Natural killer cell (primary cell): ENCODE data around the gene MYOM1. TPM values are rescaled to one million over a fixed set of nuclear protein-coding genes. Genes with fewer than 3 reads are reported as not detected.

Source experiments
- ATAC-seq, 3 donors: fragments of 150-1000 bp in 2 of 3; fragments of 200-7000 bp in 1 of 3; cut with Tn5 transposase; 1 replicate in 1 of 3; 2 replicates in 2 of 3; pipeline ENCODE4 v1.10.0; 2021; ENCODE audit warnings: mild to moderate bottlenecking in 2 of 3, moderate library complexity in 2 of 3
- DNase-seq, 2 donors: peaks; one replicate each; pipeline versions ENCODE4 v3.0.0 to v3.0.0-alpha.2; 2013 to 2021; ENCODE audit warnings: mixed read lengths in 1 of 2
- H3K27ac ChIP-seq: one replicate; pipeline ENCODE4 v1.5.1; 2013; ENCODE audit warnings: mild to moderate bottlenecking, low read length
- H3K27me3 ChIP-seq: one replicate; pipeline ENCODE4 v1.6.1; 2013; ENCODE audit warnings: low read length; ENCODE audit not compliant: control insufficient read depth, insufficient read depth
- H3K36me3 ChIP-seq: one replicate; pipeline ENCODE4 v1.6.1; 2013; ENCODE audit warnings: low read length; ENCODE audit not compliant: control insufficient read depth, insufficient read depth
- H3K4me1 ChIP-seq: one replicate; pipeline ENCODE4 v1.6.1; 2013; ENCODE audit warnings: low read length; ENCODE audit not compliant: control insufficient read depth, insufficient read depth
- H3K4me3 ChIP-seq: one replicate; pipeline ENCODE4 v1.5.1; 2013; ENCODE audit warnings: low read length
- H3K9me3 ChIP-seq: one replicate; pipeline ENCODE4 v1.6.1; 2013; ENCODE audit warnings: low read length; ENCODE audit not compliant: control insufficient read depth, insufficient read depth
- H3K27ac Mint-ChIP-seq, 2 donors: one replicate each; pipeline ENCODE4 v1.8.0; 2022; ENCODE audit warnings: mild to moderate bottlenecking in 2 of 2, mixed read lengths in 2 of 2, moderate library complexity in 1 of 2
- H3K27me3 Mint-ChIP-seq, 2 donors: one replicate each; pipeline ENCODE4 v1.8.0; 2022; ENCODE audit warnings: low read depth in 2 of 2, mixed read lengths in 2 of 2
- H3K36me3 Mint-ChIP-seq: one replicate; pipeline ENCODE4 v1.8.0; 2022; ENCODE audit warnings: mixed read lengths
- H3K4me1 Mint-ChIP-seq, 2 donors: one replicate each; pipeline ENCODE4 v1.8.0; 2022; ENCODE audit warnings: mixed read lengths in 2 of 2
- H3K4me3 Mint-ChIP-seq: one replicate; pipeline ENCODE4 v1.8.0; 2022; ENCODE audit warnings: mild to moderate bottlenecking, moderate library complexity, mixed read lengths
- H3K9me3 Mint-ChIP-seq, 2 donors: one replicate each; pipeline ENCODE4 v1.8.0; 2022; ENCODE audit warnings: mixed read lengths in 2 of 2
- WGBS: methylation state at CpG from one replicate; pipeline ENCODE4 v1.1.7; 2013; ENCODE audit warnings: missing lambda C conversion rate; ENCODE audit not compliant: insufficient coverage; 5-methylcytosine and 5-hydroxymethylcytosine counted together
- intact Hi-C: fragments of 100-400 bp; cut with micrococcal nuclease; formaldehyde crosslinking; loops from one replicate; pipeline ENCODE4 v1.14.2; 2022
- total RNA-seq, 4 donors: library from RNA; stranded (reverse); fragments of 120-200 nt in 1 of 4; gene quantifications; one replicate each; pipeline versions ENCODE4 v1.2.3 to v1.2.4, GENCODE V29; 2013 to 2022
- TF ChIP-seq, protein P1 (sequence below): fragments of 200-600 bp; IDR thresholded peaks from one replicate; pipeline ENCODE4 v1.8.0; 2022; ENCODE audit warnings: antibody characterized with exemption

Gene MYOM1
- total RNA-seq, 3 donors from 2014 or later (not counting 1 experiment from before 2014, with no cell fraction given), result 1.7 to 5.8 (median 3.0) TPM

DNA sequence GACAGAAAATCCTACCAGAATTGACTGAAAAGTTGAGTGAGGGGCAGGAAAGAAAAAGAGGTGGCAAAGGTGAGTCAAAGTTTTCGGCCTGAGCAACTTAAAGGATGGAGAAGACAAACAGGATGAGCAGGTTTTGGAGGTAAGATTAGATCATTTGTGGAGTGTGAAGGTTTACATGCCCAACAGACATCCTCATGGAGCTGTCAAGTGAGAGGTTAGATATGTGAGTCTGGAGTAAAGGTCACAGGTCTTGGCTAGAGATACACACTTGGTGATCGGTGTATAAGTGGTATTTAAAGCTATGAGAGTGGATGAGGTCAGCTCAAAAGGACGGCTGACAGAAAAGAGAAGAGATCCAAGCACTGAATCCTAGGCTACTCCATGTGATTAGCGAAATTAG, 16.7 kb upstream of the MYOM1 start:
- Histone ChIP-seq H3K27me3 (no peaks in the 10 kb centered on the region), H3K9me3 (peaks cover 3% of the 10 kb centered on the region), H3K36me3 (no peaks in the 10 kb centered on the region), H3K4me3 (no peak overlapping the region), H3K4me1 (no peaks in the 10 kb centered on the region), H3K27ac (no peak overlapping the region)
- WGBS, result 94% methylated on average over 4 of the region's 4 CpGs
- ATAC-seq (no peak), DNase-seq (no peak)
- TF ChIP-seq, protein P1, sequence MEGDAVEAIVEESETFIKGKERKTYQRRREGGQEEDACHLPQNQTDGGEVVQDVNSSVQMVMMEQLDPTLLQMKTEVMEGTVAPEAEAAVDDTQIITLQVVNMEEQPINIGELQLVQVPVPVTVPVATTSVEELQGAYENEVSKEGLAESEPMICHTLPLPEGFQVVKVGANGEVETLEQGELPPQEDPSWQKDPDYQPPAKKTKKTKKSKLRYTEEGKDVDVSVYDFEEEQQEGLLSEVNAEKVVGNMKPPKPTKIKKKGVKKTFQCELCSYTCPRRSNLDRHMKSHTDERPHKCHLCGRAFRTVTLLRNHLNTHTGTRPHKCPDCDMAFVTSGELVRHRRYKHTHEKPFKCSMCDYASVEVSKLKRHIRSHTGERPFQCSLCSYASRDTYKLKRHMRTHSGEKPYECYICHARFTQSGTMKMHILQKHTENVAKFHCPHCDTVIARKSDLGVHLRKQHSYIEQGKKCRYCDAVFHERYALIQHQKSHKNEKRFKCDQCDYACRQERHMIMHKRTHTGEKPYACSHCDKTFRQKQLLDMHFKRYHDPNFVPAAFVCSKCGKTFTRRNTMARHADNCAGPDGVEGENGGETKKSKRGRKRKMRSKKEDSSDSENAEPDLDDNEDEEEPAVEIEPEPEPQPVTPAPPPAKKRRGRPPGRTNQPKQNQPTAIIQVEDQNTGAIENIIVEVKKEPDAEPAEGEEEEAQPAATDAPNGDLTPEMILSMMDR, result no peak
- H3K27me3 Mint-ChIP-seq, result no peaks in the 10 kb centered on the region
- no peaks in the 10 kb centered on the region for H3K36me3 Mint-ChIP-seq
- no peak overlapping the region for H3K27ac Mint-ChIP-seq
- intact Hi-C loops, result no loop called here
- H3K4me3 Mint-ChIP-seq, result no peak overlapping the region
- H3K4me1 Mint-ChIP-seq, result peaks cover 0 to 9% of the 10 kb centered on the region in 2 donors
- H3K9me3 Mint-ChIP-seq, result no peaks in the 10 kb centered on the region

DNA sequence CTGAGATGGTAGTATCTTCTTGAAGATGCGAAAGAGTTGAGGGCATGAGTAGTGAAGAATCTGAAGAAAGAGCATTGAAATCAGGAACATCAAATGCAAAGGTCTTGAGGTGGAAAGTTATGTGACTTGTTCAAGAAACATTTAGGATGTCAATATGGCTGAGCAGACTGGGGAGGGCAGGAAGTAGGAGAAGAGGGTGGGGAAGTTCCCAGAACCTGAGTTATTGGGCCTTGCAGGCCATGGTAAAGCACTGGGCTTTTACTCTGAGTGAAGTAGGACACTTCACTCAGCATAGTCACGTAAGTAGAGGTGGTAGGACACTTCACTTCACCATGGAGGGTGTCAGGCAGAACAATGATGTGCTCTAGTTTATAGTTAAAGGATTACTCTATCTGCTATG, 16.1 kb upstream of the MYOM1 start:
- intact Hi-C loops, result no loop called here
- TF ChIP-seq, protein P1, result no peak
- no peak for ATAC-seq

DNA sequence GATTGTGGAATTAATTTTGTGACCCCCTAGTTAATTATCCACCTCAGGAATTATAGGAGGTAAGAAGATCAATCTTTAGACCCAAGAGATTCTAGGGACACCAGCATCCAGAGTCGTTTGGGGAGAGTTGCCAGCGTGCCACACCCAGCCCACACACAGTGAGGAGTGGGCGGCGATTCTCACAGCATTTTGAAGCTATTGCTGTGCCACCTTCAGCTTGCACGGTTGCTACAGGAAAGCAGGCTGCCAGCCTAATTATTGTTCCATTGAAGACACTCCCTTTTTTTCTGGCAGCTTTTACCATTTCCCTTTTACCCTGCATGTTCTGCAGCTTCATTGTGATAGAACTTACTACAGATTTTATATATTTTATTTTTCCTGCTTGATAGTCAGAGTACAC, 14.7 kb upstream of the MYOM1 start:
- no peak for DNase-seq
- Histone ChIP-seq H3K4me1 (no peaks in the 10 kb centered on the region), H3K4me3 (no peak overlapping the region), H3K36me3 (no peaks in the 10 kb centered on the region), H3K27me3 (no peaks in the 10 kb centered on the region), H3K9me3 (no peaks in the 10 kb centered on the region), H3K27ac (no peak overlapping the region)
- Mint-ChIP-seq H3K27ac (no peak overlapping the region), H3K4me3 (no peak overlapping the region), H3K9me3 (no peaks in the 10 kb centered on the region), H3K36me3 (no peaks in the 10 kb centered on the region), H3K4me1 (peaks cover 0 to 5% of the 10 kb centered on the region in 2 donors), H3K27me3 (no peaks in the 10 kb centered on the region)
- TF ChIP-seq, protein P1, result no peak
- intact Hi-C loops, result no loop called here
- WGBS, result 71% methylated on average over 5 of the region's 5 CpGs
- ATAC-seq, result no peak

More for the DNA sequence above, 16.1 kb upstream of the MYOM1 start:
- H3K9me3 Mint-ChIP-seq, result no peaks in the 10 kb centered on the region
- no peaks in the 10 kb centered on the region for H3K27me3 ChIP-seq
- H3K36me3 Mint-ChIP-seq, result no peaks in the 10 kb centered on the region
- WGBS, result 100% methylated on average over 2 of the region's 2 CpGs
- no peak overlapping the region for H3K27ac ChIP-seq
- no peaks in the 10 kb centered on the region for H3K36me3 ChIP-seq
- H3K27ac Mint-ChIP-seq, result no peak overlapping the region
- H3K4me3 ChIP-seq, result no peak overlapping the region
- H3K4me1 Mint-ChIP-seq, result peaks cover 0 to 9% of the 10 kb centered on the region in 2 donors
- no peaks in the 10 kb centered on the region for H3K27me3 Mint-ChIP-seq
- no peaks in the 10 kb centered on the region for H3K4me1 ChIP-seq
- DNase-seq, result no peak
- H3K9me3 ChIP-seq, result no peaks in the 10 kb centered on the region
- no peak overlapping the region for H3K4me3 Mint-ChIP-seq

GRCh38 chr18:3233433-3234168, 13.8 kb upstream of the MYOM1 start:
- intact Hi-C loops, result no loop called here
- Histone ChIP-seq H3K36me3 (no peaks in the 10 kb centered on the region), H3K27me3 (no peaks in the 10 kb centered on the region), H3K9me3 (no peaks in the 10 kb centered on the region), H3K4me3 (no peak overlapping the region), H3K4me1 (no peaks in the 10 kb centered on the region), H3K27ac (no peak overlapping the region)
- H3K27me3 Mint-ChIP-seq, result no peaks in the 10 kb centered on the region
- TF ChIP-seq, protein P1, result no peak
- H3K9me3 Mint-ChIP-seq, result no peaks in the 10 kb centered on the region
- H3K4me3 Mint-ChIP-seq, result no peak overlapping the region
- H3K27ac Mint-ChIP-seq, result no peak overlapping the region
- no peak for DNase-seq
- 97% methylated on average over 3 of the region's 4 CpGs for WGBS
- no peaks in the 10 kb centered on the region for H3K36me3 Mint-ChIP-seq
- ATAC-seq, result no peak
- no peaks in the 10 kb centered on the region for H3K4me1 Mint-ChIP-seq
